ENCODE results near the gene GMPPB. TPM values are rescaled to one million over a fixed set of nuclear protein-coding genes. Genes with fewer than 3 reads are reported as not detected.

GMPPB gene
- total and polyA plus RNA-seq, 12 donors = 11.2 to 141 (median 30.1) TPM

DNA sequence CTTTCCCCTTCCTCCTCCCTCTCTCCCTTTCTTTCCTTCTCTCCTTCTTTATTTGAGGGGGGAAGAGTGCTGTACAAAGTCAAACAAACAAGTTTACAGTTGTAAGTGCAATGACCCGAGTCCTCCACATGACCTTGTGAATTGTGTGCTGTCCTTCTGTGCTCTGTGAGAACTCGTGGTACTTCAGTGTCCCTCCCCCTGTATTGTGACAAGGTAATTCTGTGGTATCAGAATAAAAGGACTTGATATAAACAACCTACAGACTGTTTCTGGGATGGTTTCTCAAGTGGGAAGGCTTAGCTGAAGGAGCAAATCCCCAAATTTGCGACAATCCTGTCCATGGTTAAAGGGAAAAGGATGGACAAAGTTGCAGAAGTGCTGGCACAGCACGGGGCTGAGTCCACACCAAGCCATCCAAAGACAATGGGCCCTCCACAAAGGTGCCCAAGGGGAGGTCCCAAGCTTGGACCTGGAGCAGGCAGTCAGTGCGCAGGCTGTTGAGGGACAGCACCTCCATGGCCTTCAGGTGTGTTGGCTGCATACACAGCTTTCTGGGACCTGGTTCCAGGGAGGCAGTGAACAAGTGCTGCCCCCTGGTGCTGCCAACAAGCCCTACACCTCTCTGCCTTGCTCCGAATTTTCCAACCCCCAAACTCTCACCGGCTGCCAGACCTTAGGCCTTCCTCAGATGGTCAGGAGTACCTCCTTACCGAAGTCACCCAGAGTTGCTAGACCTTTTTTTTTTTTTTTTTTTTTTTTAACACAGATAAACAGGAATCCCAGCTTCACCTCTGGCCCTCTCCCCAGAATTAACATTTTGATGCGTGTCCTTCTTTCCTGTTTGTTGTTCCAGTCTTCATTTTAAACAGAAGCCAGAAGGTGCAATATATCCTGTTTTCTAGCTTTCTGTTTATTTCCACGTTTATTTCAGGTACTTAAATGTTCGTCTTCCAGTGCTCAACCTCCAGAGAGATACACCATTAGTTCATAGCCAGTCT lies 52.2 kb downstream of the GMPPB start:
- 36 to 39% (median 37%) methylated on average over 9 to 11 of the region's 11 CpGs for WGBS, 4 donors
- intact Hi-C loops (cut with DNase I) = loop anchor here in 1 of 2 donors (2.0 kb wide), 1 partner anchor 133 kb away; no protein-coding TSS in a partner anchor
- no peaks in the 10 kb centered on the region for H3K9me3 ChIP-seq (replicated peaks in 1 of 3)
- peaks cover 0 to 7% of the 10 kb centered on the region in 2 donors for H3K36me3 ChIP-seq (replicated peaks in 1 of 2)
- H3K4me1 ChIP-seq (replicated peaks in 1 of 2) = peaks cover 10 to 17% of the 10 kb centered on the region in 2 donors
- no peaks in the 10 kb centered on the region for H3K27me3 ChIP-seq
- no peak overlapping the region for H3K27ac ChIP-seq
- TF ChIP-seq, protein P1, sequence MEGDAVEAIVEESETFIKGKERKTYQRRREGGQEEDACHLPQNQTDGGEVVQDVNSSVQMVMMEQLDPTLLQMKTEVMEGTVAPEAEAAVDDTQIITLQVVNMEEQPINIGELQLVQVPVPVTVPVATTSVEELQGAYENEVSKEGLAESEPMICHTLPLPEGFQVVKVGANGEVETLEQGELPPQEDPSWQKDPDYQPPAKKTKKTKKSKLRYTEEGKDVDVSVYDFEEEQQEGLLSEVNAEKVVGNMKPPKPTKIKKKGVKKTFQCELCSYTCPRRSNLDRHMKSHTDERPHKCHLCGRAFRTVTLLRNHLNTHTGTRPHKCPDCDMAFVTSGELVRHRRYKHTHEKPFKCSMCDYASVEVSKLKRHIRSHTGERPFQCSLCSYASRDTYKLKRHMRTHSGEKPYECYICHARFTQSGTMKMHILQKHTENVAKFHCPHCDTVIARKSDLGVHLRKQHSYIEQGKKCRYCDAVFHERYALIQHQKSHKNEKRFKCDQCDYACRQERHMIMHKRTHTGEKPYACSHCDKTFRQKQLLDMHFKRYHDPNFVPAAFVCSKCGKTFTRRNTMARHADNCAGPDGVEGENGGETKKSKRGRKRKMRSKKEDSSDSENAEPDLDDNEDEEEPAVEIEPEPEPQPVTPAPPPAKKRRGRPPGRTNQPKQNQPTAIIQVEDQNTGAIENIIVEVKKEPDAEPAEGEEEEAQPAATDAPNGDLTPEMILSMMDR (IDR thresholded peaks at IDR 0.05) = peak; percentile 68 to 92 (median 84)
- no peak for TF ChIP-seq POLR2A (IDR thresholded peaks at IDR 0.05)
- DNase-seq = peak; percentile 65 to 87 (median 75)
- H3K4me3 ChIP-seq = no peak overlapping the region

DNA sequence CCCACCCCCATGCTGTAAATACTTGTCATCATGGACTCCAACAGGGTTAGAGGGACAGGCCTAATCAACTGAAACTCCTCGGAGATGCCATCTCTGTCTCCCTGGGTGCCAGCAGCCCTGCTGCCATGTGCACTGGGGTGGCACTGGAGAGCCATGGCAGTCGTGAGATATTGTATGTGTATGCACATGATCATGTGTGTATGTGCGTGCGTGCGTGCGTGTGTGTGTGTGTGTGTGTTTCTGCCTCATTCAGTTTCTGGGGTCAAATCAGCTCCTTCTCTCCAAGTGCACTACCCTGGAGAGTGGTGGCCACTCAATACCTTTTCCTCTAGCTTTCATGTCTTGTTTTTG lies 52.8 kb downstream of the GMPPB start:
- TF ChIP-seq, protein P1 (IDR thresholded peaks at IDR 0.05) = no peak
- TF ChIP-seq POLR2A (IDR thresholded peaks at IDR 0.05) = no peak
- Histone ChIP-seq H3K9me3 (replicated peaks in 1 of 3) (no peaks in the 10 kb centered on the region), H3K27ac (no peak overlapping the region), H3K36me3 (replicated peaks in 1 of 2) (peaks cover 0 to under 1% of the 10 kb centered on the region in 2 donors), H3K4me3 (no peak overlapping the region), H3K4me1 (replicated peaks in 1 of 2) (peaks cover 10 to 17% of the 10 kb centered on the region in 2 donors), H3K27me3 (no peaks in the 10 kb centered on the region)
- intact Hi-C loops (cut with DNase I) = loop anchor here in 1 of 2 donors (2.0 kb wide), 1 partner anchor 132 kb away; no protein-coding TSS in a partner anchor
- no peak for DNase-seq
- WGBS, 4 donors = 67 to 80% (median 73%) methylated on average over 5 to 6 of the region's 6 CpGs

Small RNA genes lying within 50 kb of the gene (small RNA-seq; reads per million reads assigned to genes)
- gene AMIGO3 (0 reads per million in 2 donors), gene COX6CP14 (0 reads per million in 2 donors)

Other genes starting within 250 kb of the GMPPB start
- 1 to 10 TPM in 8 of 9 donors, under 1 TPM in 1; 0.72 to 4.6 (median 1.6) TPM for gene BSN, start 169.5 kb downstream of the GMPPB start, total RNA-seq
- 1 to 10 TPM in 2 of 3 donors, under 1 TPM in 1; 0.27 to 3.9 (median 1.3) TPM for gene BSN, start 169.5 kb downstream of the GMPPB start, polyA plus RNA-seq
- 100 to 1,000 TPM in 7 of 9 donors, 10 to 100 TPM in 2; 86.6 to 166 (median 128) TPM for gene APEH, start 49.6 kb downstream of the GMPPB start, total RNA-seq
- 100 to 1,000 TPM in 1 of 3 donors, 10 to 100 TPM in 2; 36.5 to 124 (median 45.9) TPM for gene APEH, start 49.6 kb downstream of the GMPPB start, polyA plus RNA-seq
- 10 to 100 TPM; 13.4 to 92.0 (median 45.0) TPM for gene MST1, start 34.5 kb downstream of the GMPPB start, total RNA-seq
- 100 to 1,000 TPM in 2 of 3 donors, 1 to 10 TPM in 1; 7.5 to 241 (median 240) TPM for gene MST1, start 34.5 kb downstream of the GMPPB start, polyA plus RNA-seq
- 10 to 100 TPM; 19.5 to 62.3 (median 37.3) TPM for gene RNF123, start 34.4 kb downstream of the GMPPB start, total RNA-seq
- gene RNF123, start 34.4 kb downstream of the GMPPB start, polyA plus RNA-seq = 10 to 100 TPM; 35.1 to 59.6 (median 48.8) TPM
- gene AMIGO3, start 4.3 kb downstream of the GMPPB start, total RNA-seq = 1 to 10 TPM in 3 of 9 donors, under 1 TPM in 3, not detected in 3; 0.28 to 1.3 (median 0.79) TPM
- gene AMIGO3, start 4.3 kb downstream of the GMPPB start, polyA plus RNA-seq = 1 to 10 TPM in 2 of 3 donors, not detected in 1; 2.2 to 3.0 TPM
- 10 to 100 TPM; 25.6 to 73.9 (median 50.9) TPM for gene IP6K1, start 62.6 kb upstream of the GMPPB start, total RNA-seq
- gene IP6K1, start 62.6 kb upstream of the GMPPB start, polyA plus RNA-seq = 10 to 100 TPM; 12.3 to 29.5 (median 14.2) TPM
- gene CDHR4, start 75.9 kb upstream of the GMPPB start, total RNA-seq = under 1 TPM in 2 of 9 donors, not detected in 7; 0.23 to 0.25 TPM
- under 1 TPM in 1 of 3 donors, not detected in 2; 0.17 TPM for gene CDHR4, start 75.9 kb upstream of the GMPPB start, polyA plus RNA-seq
- gene INKA1, start 79.3 kb upstream of the GMPPB start, total RNA-seq = 1 to 10 TPM; 1.8 to 5.5 (median 3.1) TPM
- 10 to 100 TPM in 1 of 3 donors, 1 to 10 TPM in 1, under 1 TPM in 1; 0.35 to 15.2 (median 6.3) TPM for gene INKA1, start 79.3 kb upstream of the GMPPB start, polyA plus RNA-seq
- 100 to 1,000 TPM in 1 of 9 donors, 10 to 100 TPM in 8; 27.8 to 102 (median 52.3) TPM for gene UBA7, start 90.0 kb upstream of the GMPPB start, total RNA-seq
- 100 to 1,000 TPM in 2 of 3 donors, 10 to 100 TPM in 1; 17.5 to 232 (median 136) TPM for gene UBA7, start 90.0 kb upstream of the GMPPB start, polyA plus RNA-seq
- gene TRAIP, start 132.6 kb upstream of the GMPPB start, total RNA-seq = 1 to 10 TPM in 8 of 9 donors, under 1 TPM in 1; 0.60 to 6.9 (median 2.3) TPM
- gene TRAIP, start 132.6 kb upstream of the GMPPB start, polyA plus RNA-seq = 1 to 10 TPM; 2.1 to 3.3 (median 2.2) TPM
- gene CAMKV, start 146.0 kb upstream of the GMPPB start, total RNA-seq = 1 to 10 TPM in 2 of 9 donors, under 1 TPM in 3, not detected in 4; 0.27 to 1.5 (median 0.67) TPM
- 1 to 10 TPM in 1 of 3 donors, under 1 TPM in 2; 0.27 to 1.1 (median 0.55) TPM for gene CAMKV, start 146.0 kb upstream of the GMPPB start, polyA plus RNA-seq
- gene MST1R, start 179.9 kb upstream of the GMPPB start, total RNA-seq = 1 to 10 TPM in 1 of 9 donors, under 1 TPM in 7, not detected in 1; 0.33 to 1.2 (median 0.60) TPM
- gene MST1R, start 179.9 kb upstream of the GMPPB start, polyA plus RNA-seq = 1 to 10 TPM in 2 of 3 donors, under 1 TPM in 1; 0.18 to 2.5 (median 2.0) TPM
- 10 to 100 TPM; 11.5 to 21.9 (median 14.6) TPM for gene MON1A, start 205.9 kb upstream of the GMPPB start, total RNA-seq
- 10 to 100 TPM; 10.6 to 14.2 (median 12.9) TPM for gene MON1A, start 205.9 kb upstream of the GMPPB start, polyA plus RNA-seq
- 100 to 1,000 TPM in 3 of 9 donors, 10 to 100 TPM in 6; 34.8 to 129 (median 70.4) TPM for gene RBM6, start 216.2 kb upstream of the GMPPB start, total RNA-seq
- gene RBM6, start 216.2 kb upstream of the GMPPB start, polyA plus RNA-seq = 100 to 1,000 TPM in 2 of 3 donors, 10 to 100 TPM in 1; 54.6 to 700 (median 224) TPM

Measured in adrenal gland (tissue), 12 donors.